GM19099 (cell line): ENCODE results near the gene NMRK2.

ENCODE experiments used
- POLR2A ChIP-seq: IDR thresholded peaks from 3 replicates; pipeline ENCODE4 v1.6.1; 2011; ENCODE audit warnings: low read depth; ENCODE audit not compliant: insufficient read length; ENCODE audit errors: extremely low read depth

The NMRK2 gene

DNA sequence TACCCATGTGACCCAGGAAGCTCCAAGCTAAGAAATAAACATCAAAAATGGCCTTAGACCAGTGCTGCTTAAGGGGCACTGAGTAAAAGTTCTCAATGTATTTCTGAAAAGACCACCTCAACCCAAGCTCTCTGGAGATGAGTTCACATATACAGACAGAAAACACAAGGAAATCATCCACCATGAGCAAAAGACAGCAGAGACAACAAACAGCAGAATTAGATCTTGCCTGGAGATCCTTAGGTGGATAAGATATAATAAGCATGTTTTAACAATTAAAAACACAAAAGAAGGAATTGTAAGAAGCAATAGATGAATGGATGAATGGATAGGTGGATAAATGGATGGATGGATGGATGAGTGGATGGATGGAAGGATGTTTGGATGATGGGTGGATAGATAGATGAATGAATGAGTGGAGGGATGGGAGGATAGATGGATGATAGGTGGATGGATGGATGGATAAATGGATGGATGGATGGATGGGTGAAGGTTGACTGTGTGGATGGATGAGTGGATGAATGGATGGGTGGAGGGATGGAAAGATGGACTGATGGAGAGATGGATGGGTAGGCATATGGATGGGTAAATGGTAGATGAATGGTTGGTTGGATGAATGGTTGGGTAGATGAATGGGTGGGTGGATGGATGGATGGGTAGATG lies 9.6 kb upstream of the NMRK2 start:
- no peak for TF ChIP-seq POLR2A

DNA sequence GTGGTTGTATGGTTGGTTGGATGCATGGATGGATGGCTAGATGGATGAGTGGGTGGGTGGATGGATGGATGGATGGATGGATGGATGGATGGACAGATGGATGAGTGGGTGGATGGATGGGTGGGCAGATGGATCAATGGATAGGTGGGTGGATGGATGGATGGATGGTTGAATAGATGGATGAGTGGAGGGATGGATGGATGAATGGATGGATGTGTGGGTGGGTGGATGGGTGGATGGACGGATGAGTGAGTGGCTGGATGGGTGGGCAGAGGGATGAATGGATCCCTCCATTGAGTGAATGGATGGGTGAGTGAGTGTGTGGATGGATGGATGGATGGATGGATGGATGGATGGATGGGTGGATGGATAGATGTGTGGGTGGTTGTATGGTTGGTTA lies 9.0 kb upstream of the NMRK2 start:
- TF ChIP-seq POLR2A, result no peak

DNA sequence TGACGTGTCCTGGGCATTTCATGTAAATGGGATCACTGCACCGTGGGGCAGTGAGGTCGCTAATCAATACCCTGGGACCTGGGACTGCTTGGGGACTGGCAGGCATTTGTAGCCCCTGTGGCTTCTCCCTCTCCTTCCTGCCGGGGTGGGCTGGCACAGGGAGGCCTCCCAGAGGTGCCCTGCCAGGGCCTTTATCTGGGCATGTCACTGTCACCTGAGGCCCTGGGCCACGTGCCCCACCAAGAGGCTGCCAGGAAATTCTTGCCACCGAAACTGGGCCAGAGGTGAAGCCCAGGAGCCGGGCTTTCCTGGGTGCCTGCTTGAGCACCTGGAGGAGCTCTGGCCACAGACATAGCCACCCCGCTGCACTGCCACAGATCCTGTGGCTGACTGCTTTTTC lies 1.8 kb upstream of the NMRK2 start:
- TF ChIP-seq POLR2A, result no peak

DNA sequence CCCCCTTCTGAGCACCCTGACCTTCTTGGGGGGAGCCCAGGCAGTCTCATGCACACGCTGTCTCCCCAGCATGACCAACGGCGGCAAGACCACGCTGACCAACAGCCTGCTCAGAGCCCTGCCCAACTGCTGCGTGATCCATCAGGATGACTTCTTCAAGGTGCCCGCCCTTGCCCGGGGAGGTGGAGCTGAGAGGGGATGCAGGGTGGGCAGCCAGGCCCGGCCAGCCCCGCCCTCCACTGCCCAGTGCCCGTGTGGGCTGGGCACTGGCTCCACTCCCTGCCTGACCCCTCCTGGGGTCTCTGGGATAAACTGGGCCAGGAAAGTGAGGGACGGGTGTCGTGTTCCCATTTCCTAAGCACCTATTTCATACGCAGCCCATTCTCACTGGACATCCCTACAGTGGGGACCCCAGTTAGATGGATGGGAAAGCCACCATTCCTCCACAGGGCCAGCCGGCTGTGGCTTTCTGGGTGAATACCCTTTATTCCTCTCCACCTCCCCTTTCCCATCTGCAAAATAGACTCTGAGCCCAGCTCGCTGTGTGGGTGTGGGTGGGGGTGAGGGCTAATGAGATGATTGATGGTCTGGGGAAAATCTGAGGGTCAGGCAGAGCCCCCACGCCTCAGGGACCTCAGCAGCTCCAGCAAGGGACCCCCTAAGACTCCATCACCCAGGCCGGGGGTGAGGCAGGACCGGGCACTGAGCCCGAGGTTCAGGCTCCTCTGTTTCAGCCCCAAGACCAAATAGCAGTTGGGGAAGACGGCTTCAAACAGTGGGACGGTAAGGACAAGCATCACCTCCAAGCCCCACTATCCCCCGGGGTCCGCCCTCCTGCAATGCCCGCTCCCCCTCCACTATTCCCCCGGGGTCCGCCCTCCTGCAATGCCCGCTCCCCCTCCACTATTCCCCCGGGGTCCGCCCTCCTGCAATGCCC lies 3.9 kb downstream of the NMRK2 start:
- no peak for TF ChIP-seq POLR2A

DNA sequence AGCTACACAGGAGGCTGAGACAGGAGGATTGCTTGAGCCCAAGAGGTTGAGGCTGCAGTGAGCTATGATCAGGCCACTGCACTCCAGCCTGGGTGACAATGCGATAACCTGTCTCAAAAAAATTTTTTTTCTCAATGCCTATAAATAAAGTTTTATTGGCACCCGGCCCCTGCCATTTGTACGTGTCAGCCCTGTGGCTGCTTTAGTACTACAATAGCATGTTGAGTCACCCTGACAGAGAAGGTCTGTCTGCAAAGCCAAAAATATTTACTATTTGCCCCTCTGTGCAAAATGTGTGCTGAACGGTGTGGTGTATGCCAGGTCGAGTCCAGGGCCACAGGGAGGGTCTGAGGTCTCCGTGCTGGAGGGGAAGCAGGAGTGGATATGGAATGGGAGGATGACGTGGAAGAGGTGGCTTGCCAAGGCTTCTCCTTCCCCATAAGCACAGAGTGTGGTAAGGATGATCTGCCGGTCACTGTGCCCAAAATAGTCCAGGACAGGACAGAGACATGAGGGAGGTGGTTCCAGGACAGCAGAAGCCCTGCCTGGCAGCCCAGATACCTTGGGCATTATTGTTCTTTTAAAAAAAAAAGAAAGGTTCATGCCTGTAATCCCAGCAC lies 10.0 kb downstream of the NMRK2 start:
- TF ChIP-seq POLR2A, result no peak

DNA sequence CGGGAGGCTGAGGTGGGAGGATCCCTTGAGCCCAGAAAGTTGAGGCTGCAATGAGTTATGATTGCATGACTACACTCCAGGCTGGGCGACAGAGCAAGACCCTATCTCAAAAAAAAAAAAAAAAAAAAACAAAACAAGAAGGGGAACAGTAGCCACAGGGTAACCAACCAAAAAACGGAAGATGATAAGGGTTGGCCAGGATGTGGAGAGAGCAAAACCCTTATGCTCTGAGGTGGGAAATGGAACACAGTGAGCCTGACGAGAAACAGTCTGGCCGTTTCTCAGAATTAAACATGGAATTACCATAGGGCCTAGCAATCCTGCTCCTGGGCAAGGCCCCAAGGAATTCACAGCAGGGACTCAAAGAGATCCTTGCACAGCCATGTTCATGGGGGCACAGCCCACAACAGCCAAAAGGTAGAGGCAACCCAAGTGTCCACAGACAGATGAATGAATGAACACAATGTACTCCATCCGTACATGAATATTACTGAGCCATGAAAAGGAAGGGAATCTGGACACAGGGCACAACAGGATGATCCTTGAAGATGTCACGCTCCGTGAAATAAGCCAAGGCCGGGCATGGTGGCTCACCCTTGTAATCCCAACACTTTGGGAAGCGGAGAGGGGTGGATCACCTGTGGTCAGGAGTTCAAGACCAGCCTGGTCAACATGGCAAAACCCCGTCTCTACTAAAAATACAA lies 11.3 kb downstream of the NMRK2 start:
- no peak for TF ChIP-seq POLR2A

DNA sequence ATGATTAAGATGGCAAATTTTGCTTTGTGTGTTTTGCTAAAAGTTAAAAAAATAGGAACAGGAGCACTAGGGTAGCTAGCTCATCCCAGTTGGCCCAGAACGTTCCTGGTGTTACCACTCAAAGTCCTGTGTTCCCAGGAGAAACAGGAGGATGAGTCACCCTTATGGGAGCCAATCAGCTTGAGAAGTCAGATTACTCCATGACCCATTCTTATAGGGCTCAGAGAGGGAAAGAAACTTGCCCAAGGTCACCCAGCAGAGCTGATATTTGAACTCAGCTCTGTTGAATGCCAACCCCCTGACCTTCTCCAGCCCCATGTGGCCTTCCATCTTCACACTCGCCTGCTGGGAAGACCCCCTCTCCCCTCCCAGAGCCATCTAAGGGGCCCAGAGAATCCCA lies 13.0 kb downstream of the NMRK2 start:
- no peak for TF ChIP-seq POLR2A

DNA sequence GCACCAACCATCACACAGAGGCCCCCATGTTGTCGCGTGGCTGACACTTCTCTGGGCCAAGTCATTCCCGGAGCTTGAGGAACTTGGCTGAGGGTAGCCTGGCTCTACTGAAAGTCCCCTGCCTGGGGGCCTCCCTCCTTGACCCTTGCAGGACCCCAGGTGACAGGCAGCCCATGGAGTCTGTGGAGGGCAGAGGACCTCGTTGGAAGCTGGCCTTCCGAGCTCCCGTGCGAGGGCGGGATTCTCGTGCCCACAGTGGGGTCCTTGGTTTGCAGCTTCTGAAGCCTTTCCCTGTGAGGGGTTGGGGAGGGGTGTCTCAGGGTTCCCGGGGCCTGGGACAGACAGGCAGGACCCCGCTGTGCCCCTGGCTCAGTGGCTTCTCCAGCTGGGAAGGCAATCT lies 16.4 kb downstream of the NMRK2 start:
- no peak for TF ChIP-seq POLR2A

DNA sequence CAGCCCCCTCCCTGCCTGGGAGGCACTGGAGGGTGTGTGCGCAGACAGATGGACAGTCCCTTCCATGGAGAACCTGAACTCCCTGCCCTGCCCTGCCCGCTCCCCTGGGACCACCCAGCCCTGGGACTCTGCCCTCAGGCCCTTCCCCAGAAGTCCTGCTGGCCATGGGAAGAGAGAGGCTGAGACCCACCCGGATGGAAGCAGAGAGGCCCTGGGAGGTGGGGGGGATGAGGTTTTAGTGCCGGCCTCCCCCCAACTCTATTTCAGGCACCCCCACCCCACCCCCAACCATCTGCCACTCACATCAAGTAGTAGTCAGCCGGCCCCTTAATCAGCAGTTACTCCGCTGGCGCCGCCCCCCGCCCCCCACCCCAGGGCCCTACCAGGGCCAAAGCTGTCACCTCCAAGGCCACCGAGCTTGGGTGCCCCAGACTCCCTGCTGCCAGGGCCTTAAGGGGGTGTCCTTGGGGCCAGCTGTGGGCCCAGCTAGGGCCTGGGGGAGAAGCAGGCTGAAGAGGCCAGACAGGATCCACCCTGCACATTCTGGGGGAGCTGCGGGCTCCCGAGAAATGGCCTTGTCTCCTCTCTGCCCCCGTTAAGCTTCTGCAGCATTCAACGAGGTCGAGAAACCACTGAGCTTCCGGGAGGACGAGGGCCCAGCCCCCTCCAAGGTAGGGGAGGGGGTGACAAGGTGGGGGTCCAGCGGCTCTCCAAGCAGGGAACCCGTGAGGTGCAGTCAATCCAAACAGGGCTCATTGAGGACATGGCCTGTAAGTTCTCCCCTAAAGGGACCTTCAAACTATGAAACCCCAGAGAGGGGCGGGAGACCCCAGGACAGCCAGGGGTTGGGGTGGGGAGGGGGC lies 17.4 kb downstream of the NMRK2 start:
- no peak for TF ChIP-seq POLR2A

DNA sequence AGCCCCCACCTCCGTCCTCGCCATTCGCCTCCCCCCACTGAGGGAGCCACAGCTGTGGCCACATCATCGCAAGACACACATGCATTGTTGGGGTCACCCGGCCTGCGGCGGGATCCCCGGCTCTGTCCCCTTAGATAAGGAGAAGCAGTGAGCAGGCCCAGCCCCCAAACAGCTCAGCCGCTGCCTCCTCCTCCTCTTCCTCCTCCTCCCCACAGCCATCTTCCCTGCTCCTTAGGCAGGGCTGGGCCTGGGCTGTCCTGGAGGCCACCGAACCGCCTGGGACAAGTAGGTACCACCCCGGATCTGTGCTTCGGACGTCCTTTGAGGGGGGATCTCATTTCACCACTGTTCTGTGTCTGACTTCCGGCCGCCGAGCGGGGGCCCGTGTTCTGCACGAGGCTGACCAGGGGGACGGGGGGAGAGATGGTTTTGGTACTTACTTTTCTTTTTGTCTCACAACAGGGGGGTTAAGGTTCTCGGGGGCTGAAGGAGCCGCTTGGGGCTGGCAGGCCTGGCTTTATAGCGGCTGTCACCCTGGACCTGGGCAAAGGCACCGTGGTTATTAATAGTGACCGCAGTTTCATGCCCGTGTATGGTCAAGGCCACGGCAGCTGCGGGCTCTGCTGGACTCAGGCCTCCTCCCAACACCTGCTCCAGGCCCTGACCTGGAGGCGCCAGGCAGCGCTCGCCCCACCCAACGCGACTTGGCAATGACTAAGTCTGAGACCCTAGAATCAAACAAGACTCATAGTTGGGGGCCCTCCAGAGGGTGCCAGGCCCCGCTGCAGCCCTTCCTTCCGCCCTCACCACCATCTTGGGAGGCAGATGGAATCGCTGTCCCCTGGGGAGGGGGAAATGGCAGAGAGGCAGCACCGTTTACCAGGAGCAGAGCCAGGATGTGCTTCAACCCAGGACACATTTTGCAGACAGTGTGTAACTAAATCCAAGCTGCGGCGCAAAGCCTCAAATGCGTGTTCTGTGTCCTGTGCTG lies 18.3 kb downstream of the NMRK2 start:
- no peak for TF ChIP-seq POLR2A

DNA sequence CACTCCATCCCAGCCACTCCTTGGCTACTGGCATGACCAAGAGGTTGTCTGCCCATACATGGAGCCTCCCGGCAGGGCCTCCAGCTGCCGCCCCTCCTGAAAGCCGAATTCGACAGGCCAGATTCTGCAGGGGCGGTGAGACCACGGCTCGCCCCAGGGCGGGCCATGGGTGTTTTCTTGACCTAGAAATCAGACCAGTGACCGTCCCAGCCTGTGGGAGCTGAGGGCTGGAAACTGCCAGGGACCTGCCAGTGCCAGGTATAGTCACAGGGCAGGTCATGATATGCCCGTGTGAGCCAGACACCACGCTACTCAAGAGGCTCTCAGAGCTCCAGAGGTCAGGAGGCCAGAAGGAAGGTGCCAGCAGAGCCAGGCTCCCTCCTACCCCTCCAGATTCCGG lies 21.2 kb downstream of the NMRK2 start:
- TF ChIP-seq POLR2A, result no peak

DNA sequence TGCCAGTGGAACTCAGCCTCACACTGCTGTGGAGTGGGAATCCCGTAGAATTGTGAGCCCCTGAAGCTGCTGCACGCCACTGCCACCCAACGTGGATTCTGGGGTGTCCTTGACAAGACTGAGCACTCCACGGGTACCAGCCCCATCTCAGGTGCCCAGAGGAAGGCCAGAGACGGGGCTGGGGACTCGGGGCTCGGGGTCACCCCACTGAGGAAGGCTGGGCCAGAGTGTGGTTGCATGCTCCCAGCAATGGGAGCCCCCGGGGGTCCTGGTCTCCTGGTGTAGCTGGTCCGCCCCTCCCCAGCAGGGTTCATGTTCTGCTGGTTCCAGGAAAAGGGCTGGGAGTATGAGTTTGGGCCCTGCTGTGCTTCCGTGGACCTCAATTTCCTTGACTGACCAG lies 22.8 kb downstream of the NMRK2 start:
- no peak for TF ChIP-seq POLR2A
